GM23248 (cell line): Measurements from ENCODE around the gene RECQL5.

Source experiments
- EZH2 ChIP-seq: fragments of 200-600 bp; sonication (generic); IDR thresholded peaks from 2 replicates; pipeline ENCODE4 v1.6.1; 2018; ENCODE audit warnings: antibody characterized with exemption, mild to moderate bottlenecking; ENCODE audit not compliant: insufficient read depth, poor library complexity, severe bottlenecking
- EZH2phosphoT487 ChIP-seq: fragments of 200-600 bp; sonication (generic); IDR thresholded peaks from 2 replicates; pipeline ENCODE4 v1.6.1; 2018; ENCODE audit warnings: antibody characterized with exemption, moderate library complexity, mild to moderate bottlenecking, low read depth; ENCODE audit not compliant: insufficient read depth

DNA sequence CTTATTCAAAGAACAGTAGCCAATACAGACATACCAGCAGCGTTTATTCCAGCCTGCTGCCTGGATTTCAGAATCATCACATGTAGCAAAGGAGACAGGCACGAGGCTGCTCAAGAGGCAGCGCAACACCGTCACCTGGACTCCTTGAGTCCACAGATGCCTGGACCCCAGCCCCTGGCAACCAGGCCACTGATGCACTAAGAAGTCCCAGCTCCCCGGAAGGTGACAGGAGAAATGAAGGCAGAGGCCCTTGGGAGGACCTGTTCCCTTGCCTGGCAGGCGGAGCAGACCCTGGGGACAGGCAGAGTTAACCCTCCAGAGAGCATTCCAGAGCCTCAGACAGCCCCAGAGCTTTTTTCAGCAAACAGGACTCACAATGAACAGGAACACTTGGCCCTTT lies 17.3 kb downstream of the RECQL5 start:
- TF ChIP-seq EZH2phosphoT487 (no peak), EZH2 (no peak)
